T follicular helper cell (primary cell): Measurements from ENCODE around the gene MTG1.
"Not testable (repeated sequence)": the region's sequence is repeated elsewhere in the genome, so short reads cannot be mapped to it uniquely, and the experiment has no call there.

ENCODE experiments used
- DNase-seq: peaks from one replicate; pipeline ENCODE4 v3.0.0-alpha.2; 2020; ENCODE audit warnings: low read depth

MTG1 gene

DNA sequence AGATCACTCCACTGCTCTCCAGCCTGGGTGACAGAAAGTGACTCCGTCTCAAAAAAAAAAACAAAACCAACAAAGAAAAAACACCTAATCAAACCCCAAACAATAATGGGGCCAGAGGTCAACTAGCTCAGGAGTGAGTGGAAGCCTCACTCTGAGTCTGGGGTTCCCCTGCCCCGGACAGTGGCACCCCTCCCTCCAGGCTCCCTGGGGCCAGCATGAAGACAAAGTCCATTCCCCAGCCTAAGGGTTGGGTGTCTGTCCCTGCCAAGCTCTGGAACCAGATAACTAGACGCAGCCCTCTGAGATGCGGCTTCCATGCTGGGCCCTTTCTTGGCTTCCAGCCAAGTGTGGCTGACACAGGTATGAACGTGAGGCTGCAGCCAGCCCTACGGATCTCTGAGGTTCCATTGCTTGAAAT is 34.4 kb upstream of the MTG1 start:
- peak; percentile 28 for DNase-seq

DNA sequence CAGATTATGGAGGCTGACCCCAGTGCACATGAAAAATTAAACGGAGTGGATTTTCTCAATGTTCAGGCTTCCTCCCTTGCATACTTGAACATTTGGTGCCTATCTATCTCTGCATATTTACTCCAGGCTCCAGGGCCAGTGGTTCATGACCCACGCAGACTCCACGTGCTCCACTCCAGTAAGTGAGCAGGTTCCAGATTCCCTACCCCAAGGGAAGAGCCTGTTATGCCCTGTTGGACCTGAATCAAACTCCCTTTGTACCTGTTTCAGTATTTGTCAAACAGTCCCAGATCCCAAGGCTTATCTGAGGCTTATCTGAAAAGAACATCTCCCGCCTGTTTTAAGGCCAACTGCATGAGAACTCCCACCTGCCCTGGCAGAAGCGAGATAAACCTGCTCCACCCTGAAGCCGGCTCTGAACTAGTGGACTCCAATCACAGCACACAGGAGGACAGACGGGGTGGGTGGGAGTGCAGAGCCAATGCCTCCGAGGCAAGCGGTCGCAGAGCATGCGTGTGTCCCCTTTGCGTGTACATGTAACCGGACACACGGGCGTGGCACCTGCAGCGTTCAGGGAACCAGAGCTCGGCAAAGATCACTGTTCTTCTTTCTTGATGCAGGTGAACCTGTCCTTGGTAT is 33.9 kb upstream of the MTG1 start:
- no peak for DNase-seq

DNA sequence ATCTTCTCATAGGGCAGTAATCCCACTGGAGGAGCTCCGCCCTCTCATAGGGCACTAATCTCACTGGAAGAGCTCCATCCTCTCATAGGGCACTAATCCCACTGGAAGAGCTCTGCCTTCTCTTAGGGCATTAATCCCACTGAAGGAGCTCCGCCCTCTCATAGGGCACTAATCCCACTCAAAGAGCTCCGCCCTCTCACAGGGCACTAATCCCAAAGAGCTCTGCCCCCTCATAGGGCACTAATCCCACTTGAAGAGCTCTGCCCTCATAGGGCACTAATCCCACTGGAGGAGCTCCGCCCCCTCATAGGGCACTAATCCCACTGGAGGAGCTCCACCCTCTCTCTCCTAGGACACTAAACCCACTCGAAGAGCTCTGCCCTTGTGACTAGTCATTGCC is 32.7 kb upstream of the MTG1 start:
- no peak for DNase-seq

DNA sequence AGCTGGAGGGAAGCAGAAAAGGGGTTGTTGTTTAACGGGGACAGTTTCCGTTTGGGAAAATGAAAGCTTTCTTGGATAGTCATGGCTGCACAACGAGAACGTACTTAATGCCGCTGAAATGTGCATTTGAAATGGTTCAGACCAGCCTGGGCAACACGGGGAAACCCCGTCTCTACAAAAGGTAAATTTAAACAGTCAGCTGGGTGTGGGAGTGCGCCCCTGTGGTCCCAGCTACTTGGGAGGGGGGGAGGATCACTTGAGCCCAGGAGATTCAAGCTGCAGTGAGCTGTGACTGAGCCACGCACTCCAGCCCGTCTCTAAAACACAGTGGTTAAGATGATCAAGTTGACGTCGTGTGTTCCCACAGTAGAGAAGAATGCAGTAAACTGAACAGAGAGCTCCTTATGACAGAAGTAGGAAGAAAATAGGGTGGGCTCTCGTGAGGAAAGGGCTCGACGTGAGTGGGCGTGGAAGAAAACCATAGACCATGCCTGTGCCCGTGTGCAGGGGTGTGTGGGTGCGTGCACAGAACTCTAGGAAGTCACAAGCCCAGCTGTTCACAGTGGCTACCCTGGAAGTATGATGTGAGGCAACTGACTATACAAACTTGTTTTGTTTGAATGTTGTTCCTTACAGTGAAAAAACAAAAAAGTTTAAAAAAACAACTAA is 32.0 kb upstream of the MTG1 start:
- DNase-seq = no peak

DNA sequence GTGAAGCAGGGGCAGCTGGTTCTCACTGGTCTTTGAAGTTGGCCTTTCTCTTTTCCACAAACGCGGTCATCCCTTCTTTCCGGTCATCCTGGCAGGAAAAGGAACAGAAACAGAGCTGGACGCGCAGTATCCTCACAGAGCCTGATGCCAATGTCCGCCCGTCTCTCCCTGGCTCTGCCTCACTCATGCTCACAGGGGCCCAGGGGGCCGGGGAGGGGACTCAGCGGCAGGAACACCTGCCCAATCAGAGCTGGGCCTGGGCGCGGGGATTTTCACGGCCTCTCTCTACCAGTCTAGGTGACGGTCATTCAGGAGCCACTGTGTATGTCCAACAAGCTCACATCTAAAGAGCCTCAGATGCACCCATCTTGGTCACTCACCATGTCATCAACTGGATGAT is 31.1 kb upstream of the MTG1 start:
- DNase-seq = no peak

DNA sequence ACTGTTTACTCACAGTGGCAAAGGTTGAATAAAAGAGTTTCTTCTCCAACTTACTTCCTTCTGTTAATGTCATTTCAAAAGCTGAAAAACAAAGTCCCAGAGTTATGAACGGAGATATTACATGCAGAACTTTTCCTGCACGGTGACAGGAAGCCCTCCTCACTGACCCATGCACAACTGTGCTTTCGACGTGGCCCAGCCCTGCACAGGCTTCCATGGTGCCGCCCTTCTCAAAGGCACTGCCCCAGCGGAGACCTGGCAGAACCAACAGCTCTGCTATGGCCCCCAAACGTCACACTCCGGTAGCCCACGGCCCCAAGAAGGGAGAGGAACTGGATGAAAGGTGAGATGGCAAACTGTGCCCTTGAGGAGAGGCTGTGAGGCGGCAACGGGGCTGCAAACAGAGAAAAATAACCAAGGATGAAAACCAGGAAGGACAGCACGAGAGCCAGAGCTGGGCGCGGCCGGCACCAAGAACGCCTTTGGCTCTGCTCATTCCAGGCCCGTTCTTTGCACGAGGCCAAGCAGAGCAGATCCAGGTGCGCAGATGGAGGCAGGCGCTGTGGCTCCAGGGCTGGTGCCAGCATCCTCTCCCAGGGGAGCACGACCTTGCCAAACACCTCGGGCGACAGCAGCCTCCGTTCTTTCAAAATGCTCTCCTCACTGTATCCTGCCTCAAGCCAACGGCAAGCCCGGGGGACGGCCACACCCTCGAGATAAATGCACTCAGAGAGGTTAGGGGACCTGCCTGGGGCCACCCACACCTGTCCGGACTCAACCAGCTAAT is 29.1 kb upstream of the MTG1 start:
- no peak for DNase-seq

DNA sequence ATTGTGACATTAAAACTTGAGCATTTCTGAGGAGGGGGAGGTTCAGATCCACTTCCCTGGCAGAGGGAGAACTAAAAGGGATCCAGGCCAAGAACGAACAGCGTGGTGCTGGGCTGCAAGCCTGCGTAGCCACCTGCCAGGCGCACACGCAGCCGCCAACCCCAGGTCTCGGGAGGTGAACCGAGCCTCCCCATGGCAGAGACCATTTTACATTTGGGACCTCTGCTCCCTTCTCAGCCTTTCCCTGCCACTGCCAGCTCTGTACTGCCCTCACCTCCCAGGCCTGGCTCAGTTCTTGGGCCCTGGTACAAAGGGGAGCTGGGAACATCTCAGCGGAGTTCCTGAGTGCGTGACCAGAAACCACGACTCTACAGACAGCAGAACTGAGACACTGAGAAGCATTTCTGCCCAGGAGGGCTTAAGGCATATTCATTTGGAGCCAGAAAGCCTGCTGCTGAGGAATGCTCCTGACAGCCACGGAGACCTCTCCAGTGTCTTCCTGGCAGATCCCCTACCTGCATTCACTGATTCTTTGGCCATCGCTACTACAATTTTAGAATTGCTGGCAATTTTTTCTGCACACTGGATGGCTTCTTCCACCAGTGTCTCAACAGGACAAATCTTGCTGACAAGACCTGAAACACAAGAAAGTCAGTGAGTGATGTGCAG is 28.4 kb upstream of the MTG1 start:
- DNase-seq = no peak

DNA sequence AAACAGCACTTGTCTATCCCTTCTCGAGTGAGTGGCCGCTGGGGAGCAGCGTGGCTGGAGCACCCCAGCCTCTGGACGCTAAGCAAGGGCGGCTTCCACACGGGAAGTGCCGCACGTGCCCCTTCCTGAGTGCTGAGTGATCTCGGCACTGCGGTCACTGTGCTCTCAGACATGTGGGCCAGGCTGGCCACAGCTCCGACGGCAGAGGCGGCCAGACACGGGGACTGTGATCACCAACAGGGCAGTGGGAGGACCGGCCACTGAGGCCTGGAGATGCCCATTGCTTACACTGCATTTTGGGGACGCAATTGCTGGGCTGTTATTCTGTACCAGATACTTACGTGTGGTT is 27.9 kb upstream of the MTG1 start:
- no peak for DNase-seq

DNA sequence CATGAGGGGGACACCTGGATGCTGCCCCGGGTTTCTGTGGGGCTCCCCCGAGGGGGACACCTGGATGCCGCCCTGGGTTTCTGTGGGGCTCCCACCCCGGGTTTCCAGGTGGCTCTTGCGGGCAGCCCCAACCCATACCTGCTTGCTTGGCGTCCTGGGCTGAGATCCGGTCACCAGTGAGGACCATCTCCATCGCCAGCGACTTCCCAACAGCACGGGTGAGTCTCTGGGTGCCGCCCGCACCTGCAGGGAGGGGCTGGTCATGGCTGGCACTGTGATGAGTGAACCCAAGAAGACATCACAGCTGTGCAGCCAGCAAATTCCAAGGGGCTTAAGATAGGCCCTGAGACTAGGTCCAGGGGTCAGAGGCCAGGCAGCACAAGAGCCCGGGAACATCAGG is 27.2 kb upstream of the MTG1 start:
- no peak for DNase-seq

DNA sequence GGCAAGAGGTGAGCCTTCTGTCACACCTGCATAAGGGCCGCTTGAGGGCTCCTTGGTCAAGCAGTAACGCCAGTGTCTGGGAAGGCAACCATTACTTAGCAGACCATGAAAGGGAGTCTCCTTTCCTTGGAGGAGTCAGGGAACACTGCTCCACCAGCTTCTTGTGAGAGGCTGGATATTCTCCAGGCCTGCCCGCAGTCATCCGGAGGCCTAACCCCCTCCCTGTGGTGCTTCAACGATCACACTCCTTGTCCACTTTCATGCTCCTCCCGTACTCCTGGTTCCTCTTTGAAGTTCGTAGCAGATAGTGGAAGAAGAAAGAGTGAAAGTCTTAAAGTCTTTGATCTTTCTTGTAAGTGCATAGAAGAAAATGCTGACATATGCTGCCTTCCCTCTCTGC is 26.5 kb upstream of the MTG1 start:
- not testable (repeated sequence) for DNase-seq

DNA sequence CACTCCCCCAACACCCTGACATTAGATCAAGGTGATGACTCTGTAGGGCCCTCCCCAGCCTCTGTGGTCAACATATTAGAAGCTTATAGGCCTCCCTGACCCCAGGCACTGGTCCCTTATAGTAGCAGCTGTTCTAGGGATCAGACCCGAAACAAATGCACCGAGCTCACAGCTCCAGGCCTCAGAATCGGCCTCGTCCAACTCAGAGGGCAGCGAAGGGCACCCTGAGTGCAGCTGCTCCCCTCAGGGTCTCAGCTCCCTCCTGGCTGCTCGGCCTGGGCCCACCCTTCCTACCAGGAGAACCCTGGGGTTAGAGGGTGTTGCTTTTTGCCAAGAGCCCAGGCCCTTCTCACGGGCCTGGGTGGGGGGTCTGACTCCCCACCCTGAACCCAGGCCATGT is 25.8 kb upstream of the MTG1 start:
- DNase-seq = no peak

DNA sequence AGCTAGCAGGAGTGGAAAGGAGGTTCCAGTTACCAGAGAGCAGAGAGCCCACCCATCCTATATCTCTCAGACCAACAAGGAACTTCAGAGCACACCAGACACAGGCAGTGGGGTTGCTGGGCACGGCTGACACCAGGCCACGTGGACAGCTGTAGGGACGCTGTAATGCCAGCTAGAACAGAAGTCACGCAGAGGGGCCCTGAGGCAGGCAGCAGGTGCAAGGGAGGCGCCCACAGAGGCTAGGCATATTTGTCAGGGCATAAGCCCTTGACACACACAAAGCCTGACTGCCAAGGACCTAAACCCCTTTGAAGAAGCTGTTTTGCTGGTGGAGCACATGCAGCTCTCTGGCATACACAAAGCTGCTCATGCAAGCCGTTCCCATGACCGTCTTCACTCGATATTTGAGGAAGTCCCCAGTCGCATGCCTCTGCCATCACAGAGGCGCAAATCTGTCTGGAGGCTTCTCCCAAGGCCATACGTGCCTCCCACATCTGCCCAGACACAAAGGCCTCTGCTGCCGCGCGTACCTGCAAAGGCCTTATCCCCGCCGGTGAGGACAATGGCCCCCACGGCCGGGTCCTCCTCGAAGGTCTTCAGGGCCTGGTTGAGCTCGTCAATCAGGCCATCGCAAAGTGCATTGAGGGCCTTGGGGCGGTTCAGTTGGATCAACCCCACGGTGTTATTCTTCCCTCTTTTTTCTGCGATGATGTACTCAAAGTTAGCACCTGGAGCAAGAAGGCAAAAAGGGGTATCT is 23.7 kb upstream of the MTG1 start:
- no peak for DNase-seq

DNA sequence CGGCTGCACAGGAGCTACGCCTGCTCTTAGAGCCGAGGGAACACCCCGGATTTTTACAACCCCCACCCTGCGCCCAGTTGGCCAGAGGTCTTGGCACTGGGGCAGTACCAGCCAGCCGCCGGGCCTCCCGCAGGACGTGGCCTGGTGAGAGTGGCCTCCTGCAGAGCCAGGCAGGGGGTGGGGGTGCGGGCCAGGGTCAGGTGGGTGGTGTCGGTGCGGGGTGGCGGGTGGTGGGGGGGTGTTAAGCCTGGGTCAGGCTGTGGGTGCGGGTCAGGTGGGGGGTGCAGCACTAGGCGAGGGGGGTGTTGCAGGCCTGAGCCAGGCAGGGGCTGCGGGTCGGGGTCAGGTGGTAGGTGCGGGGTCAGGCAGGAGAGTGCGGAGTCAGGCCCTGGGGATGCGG is 21.4 kb upstream of the MTG1 start:
- no peak for DNase-seq

DNA sequence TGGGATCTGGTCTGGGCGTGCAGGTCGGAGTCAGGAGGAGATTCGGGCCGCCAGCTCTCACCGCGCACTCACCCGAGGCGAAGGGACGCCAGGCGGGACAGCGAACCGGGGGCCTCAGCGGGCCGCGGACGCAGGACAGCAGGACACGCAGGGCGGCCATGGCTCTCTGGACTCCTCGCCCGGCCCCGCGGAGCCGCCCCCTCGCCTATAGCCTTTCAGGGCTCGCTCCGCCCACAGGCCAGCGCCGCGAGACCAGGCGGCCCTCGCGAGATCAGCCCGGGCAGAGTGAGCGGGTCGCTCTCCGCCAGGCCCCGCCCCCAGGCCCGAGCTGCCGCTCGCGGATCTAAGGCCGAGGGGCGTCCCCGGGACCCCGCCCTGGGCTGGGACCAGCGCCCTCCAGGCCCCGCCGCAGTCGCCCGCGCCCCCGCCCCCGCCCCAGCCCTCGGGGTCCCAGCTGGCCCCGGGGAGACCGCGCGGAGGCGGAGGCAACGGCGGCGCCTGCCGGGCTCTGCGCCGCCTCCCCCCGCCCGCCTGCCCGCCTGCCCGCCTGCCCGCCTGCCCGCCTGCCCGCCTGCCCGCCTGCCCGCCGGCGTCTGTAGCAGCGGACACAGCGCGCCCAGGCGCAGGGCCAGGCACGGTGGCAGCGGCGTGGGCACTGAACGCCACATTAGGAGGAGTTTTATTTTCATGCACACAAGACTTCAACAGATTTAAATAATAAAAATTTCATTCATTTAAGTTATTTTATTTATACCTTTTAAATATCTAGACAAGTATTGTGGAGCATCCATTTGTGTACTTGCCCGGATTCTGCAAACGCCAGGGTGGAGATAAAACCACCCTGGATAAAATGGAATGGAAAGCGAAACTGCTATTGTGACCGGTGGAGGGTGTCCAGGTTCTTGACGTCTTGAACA is 20.5 kb upstream of the MTG1 start, which contains the start of gene ECHS1:
TSS of gene ECHS1 (minus strand) at position 181 of the 917 bp plus-strand sequence. CDS start at position 160, 21 bp downstream.
- peak; percentile 90 for DNase-seq

DNA sequence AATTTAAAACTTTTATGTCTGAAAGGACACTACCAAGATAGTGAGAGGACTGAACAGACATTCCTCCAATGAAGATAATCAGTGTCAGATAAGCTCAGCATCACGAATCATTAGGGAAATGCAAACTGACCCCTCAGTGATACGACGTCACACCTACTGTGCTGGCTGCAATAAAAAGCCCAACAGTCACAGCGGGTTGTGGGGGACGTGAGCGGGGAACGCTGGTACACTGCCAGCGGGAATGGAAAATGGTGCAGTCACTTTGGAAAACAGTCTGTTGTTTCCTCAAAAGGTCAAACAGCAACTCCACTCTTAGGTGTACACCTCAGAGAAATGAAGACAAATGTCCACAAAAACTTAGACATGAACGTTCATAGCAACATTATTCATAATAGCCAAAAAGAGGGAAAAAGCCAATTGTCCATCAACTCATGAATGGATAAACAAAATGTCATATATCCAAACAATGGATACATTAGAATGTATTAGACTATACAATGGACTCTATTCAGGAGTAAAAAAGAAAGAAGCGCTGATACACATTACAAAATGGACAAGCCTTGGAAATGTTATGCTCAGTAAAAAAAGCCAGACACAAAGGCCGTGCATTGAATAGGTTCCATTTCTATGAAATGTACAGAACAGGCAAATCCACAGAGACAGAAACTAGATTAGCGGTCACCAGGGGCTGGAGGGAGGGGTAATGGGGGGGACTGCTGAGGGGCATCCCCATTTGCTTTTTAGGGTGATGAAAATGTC is 18.4 kb upstream of the MTG1 start:
- DNase-seq = no peak

DNA sequence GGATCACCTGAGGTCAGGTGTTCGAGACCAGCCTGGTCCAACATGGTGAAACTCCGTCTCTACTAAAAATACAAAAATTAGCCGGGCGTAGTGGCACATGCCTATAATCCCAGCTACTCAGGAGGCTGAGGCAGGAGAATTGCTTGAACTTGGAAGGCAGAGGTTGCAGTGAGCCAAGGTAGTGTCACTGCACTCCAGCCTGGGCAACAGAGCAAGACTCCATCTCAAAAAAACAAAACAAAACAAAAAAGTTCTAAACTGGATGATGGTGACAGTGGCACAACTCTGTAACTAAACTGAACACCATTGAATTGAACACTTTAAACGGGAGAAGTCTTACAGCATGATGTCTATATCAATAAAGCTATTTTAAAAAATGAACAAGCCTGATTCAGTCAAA is 17.8 kb upstream of the MTG1 start:
- DNase-seq = not testable (repeated sequence)

DNA sequence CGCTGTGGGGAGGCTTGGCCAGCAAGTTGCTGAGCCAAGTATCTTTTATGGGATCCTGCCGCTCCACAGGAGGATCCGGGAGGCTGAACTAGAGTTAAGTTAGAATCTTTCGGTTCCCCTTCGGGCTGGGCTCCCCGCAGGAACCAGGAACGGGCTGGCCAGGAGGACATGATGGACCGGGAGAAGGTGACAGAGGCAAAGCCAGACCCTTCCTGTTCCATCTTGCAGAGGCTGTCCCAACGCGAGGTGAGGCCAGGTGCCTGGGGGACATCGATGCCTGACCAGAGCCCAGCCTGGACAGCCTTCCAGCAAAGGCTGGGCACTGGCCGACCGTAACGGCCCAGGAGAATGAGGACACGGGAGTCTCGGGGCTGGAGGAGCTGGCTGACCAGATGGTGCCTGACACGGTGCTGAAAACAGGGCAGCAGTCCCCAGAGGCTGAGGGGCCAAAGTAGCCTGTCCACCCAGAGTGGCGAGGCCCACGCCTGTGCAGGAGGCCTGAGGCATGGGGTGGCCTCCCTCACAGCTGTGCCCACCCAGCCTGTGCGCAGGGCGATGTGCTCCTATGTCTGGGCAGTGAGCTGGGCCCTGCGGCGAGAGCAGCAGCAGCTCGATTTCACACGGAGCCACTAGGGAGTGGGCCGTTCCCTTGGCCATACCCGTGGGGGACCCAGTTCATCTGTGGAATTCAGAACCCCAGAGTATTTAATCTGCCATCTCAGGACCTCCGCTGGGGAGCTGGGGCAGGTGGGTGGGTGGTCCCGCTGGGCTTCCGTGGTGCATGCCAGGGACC is 16.7 kb upstream of the MTG1 start:
- DNase-seq = no peak

DNA sequence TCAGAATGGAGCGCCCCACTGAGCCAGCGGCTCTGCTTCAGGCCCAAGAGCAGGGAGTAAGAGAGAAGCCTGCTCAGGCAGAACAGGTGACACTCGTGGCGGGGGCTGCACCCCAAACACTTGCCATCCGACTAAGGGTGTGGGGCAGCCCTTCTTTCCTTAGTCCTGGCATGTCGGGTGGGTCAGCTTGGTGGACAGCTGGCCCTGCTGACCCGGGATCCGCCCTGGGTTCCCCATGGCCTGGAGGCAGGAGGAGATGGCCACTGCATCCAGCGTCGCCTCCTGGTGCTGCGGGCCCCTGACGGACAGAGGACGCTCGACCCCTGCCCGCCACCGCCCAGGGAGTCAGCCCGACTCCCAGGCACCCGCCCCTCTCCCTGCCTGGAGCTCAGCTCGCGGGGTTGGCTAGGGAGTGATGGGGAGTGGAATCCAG is 16.1 kb upstream of the MTG1 start:
- no peak for DNase-seq
